GM12891 (cell line): Measurements from ENCODE around the gene RBX1.

ENCODE experiments used
- POLR2A ChIP-seq: IDR thresholded peaks from 2 replicates; pipeline ENCODE4 v1.6.1; 2011; ENCODE audit warnings: low read depth, low read length, control low read depth
- POLR2AphosphoS5 ChIP-seq: IDR thresholded peaks from 2 replicates; pipeline ENCODE4 v1.6.1; 2011; ENCODE audit warnings: low read depth, low read length, control low read depth
- TAF1 ChIP-seq: IDR thresholded peaks from 2 replicates; pipeline ENCODE4 v1.6.1; 2011; ENCODE audit warnings: low read depth, low read length, control low read depth

DNA sequence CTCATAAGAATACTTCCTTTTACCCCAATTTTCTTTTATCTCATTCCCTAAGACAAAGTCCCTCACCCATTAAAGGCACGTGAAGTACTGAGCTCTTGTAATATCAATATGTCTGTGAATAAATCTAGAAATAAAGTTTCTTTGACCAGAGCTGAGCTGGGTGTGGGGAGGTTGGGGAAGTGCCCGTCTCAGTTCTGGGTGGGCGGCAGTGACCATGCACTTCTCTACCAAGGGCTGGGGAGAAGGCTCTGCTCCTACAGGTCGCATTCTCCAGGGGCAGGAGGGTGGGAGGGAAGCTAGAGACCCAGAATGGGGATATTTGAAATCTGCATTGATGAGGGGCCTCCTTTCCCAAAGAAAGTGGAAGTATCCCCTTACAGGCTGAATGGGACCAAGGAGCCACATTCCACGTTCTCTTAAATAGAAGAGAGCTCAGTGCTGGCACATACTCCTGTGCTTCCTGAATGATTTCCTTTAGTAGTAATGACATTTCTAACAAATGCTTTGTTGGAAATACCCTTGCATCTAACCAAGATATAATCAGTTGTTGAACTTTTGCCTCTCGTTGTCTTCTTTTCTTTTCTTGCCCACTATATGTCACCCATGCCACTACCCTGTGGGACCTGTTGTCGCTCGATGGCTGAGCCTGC lies 16.1 kb downstream of the RBX1 start:
- TF ChIP-seq POLR2AphosphoS5 (no peak), POLR2A (no peak), TAF1 (no peak)
